Activated CD4-positive, CD25-positive, alpha-beta regulatory T cell treated with anti-CD3 and anti-CD28 coated beads, Interleukin-2, amount 50 U/mL, for 24 hours (primary cell): Measurements from ENCODE around the gene RXFP4.

Experiments
- ATAC-seq, 2 donors: fragments of 150-1000 bp; cut with Tn5 transposase; one replicate each; pipeline ENCODE4 v1.10.0; 2021; ENCODE audit warnings: mild to moderate bottlenecking in 1 of 2, moderate library complexity in 1 of 2

RXFP4 gene

GRCh38 chr1:155931332-155932038 is 10.0 kb upstream of the RXFP4 start:
- ATAC-seq: no peak

- ATAC-seq: no peak
These were observed 9.4 kb upstream of the RXFP4 start for GRCh38 chr1:155932081-155932480.

GRCh38 chr1:155932487-155932886 is 9.0 kb upstream of the RXFP4 start:
- no peak for ATAC-seq

- no peak for ATAC-seq
These were observed 7.8 kb upstream of the RXFP4 start for GRCh38 chr1:155933591-155934096.

- peak; percentile 97 for ATAC-seq
These were observed 7.1 kb upstream of the RXFP4 start, which contains the start of gene KHDC4 for GRCh38 chr1:155934097-155934935. Gene KHDC4, minus strand, starts transcription at chr1:155934413. Its CDS starts 40 bp downstream, at chr1:155934373.

GRCh38 chr1:155934936-155935590 is 6.4 kb upstream of the RXFP4 start:
- ATAC-seq: no peak

GRCh38 chr1:155938220-155938627 is 3.2 kb upstream of the RXFP4 start:
- ATAC-seq: no peak

- peak in 1 of 2 donors; percentile 8 for ATAC-seq
These were observed 901 bp upstream of the RXFP4 start for GRCh38 chr1:155940482-155940992.

GRCh38 chr1:155941845-155942531 is 550 bp downstream of the RXFP4 start:
- no peak for ATAC-seq

- ATAC-seq: no peak
These were observed 1.2 kb downstream of the RXFP4 start for GRCh38 chr1:155942578-155943141.

- ATAC-seq: no peak
These were observed 3.0 kb downstream of the RXFP4 start for GRCh38 chr1:155944444-155944799.

GRCh38 chr1:155946633-155947219 is 5.3 kb downstream of the RXFP4 start:
- ATAC-seq: no peak

GRCh38 chr1:155947292-155947691 is 5.9 kb downstream of the RXFP4 start:
- no peak for ATAC-seq

GRCh38 chr1:155947741-155948140 is 6.3 kb downstream of the RXFP4 start:
- no peak for ATAC-seq

GRCh38 chr1:155950829-155951228 is 9.4 kb downstream of the RXFP4 start:
- ATAC-seq: no peak

GRCh38 chr1:155951753-155952504 is 10.5 kb downstream of the RXFP4 start:
- ATAC-seq: peak in 1 of 2 donors; percentile 20

GRCh38 chr1:155952505-155952890 is 11.1 kb downstream of the RXFP4 start:
- no peak for ATAC-seq

GRCh38 chr1:155954645-155955044 is 13.2 kb downstream of the RXFP4 start:
- no peak for ATAC-seq

GRCh38 chr1:155957411-155957915 is 16.0 kb downstream of the RXFP4 start:
- no peak for ATAC-seq

- no peak for ATAC-seq
These were observed 18.8 kb downstream of the RXFP4 start for GRCh38 chr1:155960081-155960745.
